Measurements from ENCODE around the gene SMLR1. TPM values are rescaled to one million over a fixed set of nuclear protein-coding genes. Genes with fewer than 3 reads are reported as not detected.

SMLR1 gene
- total and polyA plus RNA-seq, 4 donors = 20.8 to 65.2 (median 39.6) TPM

DNA sequence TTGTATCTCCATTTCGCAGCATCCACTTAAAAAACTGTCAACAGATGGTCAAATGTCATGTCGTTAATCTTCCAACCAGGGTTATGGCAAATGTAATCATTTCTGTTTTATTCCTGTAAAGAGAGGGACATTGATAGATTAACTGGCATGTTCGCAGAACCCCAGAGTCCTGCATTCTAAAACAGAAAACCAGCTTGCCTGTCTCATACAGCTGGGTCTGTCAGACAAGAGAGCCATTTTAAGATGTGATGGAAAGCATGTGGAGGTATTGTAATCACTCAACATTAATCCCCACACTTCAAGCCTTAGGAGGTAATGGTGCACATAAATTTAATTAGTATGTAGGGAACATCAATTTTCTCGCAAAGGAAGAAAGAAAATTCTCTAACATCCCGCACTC lies 4.4 kb downstream of the SMLR1 start:
- Histone ChIP-seq H3K36me3 (ENCODE audit: control insufficient read depth in 4 of 4, insufficient read depth in 3 of 4, low read depth in 1 of 4, low read length in 3 of 4) (peaks cover 3 to 17% (median 10%) of the 10 kb centered on the region in 4 donors), H3K4me3 (ENCODE audit: low read depth in 1 of 3, low read length in 3 of 3) (no peak overlapping the region), H3K9me3 (ENCODE audit: control insufficient read depth in 4 of 4, low read length in 3 of 4) (no peaks in the 10 kb centered on the region), H3K9ac (ENCODE audit: low read depth in 1 of 2, low read length in 2 of 2) (no peak overlapping the region), H3K27me3 (ENCODE audit: control insufficient read depth in 4 of 4, insufficient read depth in 4 of 4, low read length in 3 of 4) (no peaks in the 10 kb centered on the region), H3K27ac (ENCODE audit: low read depth in 1 of 2, low read length in 2 of 2) (no peak overlapping the region), H3K4me1 (ENCODE audit: control insufficient read depth in 4 of 4, insufficient read depth in 4 of 4, low read length in 3 of 4) (peaks cover 6 to 82% (median 57%) of the 10 kb centered on the region in 4 donors)
- 87% methylated on average over 5 of the region's 5 CpGs for WGBS
- TF ChIP-seq, protein P1, sequence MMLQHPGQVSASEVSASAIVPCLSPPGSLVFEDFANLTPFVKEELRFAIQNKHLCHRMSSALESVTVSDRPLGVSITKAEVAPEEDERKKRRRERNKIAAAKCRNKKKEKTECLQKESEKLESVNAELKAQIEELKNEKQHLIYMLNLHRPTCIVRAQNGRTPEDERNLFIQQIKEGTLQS (IDR thresholded peaks at IDR 0.05) = no peak
- TF ChIP-seq, protein P2, sequence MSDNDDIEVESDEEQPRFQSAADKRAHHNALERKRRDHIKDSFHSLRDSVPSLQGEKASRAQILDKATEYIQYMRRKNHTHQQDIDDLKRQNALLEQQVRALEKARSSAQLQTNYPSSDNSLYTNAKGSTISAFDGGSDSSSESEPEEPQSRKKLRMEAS (IDR thresholded peaks at IDR 0.05) = no peak
- TF ChIP-seq, protein P3, sequence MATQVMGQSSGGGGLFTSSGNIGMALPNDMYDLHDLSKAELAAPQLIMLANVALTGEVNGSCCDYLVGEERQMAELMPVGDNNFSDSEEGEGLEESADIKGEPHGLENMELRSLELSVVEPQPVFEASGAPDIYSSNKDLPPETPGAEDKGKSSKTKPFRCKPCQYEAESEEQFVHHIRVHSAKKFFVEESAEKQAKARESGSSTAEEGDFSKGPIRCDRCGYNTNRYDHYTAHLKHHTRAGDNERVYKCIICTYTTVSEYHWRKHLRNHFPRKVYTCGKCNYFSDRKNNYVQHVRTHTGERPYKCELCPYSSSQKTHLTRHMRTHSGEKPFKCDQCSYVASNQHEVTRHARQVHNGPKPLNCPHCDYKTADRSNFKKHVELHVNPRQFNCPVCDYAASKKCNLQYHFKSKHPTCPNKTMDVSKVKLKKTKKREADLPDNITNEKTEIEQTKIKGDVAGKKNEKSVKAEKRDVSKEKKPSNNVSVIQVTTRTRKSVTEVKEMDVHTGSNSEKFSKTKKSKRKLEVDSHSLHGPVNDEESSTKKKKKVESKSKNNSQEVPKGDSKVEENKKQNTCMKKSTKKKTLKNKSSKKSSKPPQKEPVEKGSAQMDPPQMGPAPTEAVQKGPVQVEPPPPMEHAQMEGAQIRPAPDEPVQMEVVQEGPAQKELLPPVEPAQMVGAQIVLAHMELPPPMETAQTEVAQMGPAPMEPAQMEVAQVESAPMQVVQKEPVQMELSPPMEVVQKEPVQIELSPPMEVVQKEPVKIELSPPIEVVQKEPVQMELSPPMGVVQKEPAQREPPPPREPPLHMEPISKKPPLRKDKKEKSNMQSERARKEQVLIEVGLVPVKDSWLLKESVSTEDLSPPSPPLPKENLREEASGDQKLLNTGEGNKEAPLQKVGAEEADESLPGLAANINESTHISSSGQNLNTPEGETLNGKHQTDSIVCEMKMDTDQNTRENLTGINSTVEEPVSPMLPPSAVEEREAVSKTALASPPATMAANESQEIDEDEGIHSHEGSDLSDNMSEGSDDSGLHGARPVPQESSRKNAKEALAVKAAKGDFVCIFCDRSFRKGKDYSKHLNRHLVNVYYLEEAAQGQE (IDR thresholded peaks at IDR 0.05) = no peak
- TF ChIP-seq EGR1 (IDR thresholded peaks at IDR 0.05; ENCODE audit: low read depth in 2 of 2) (no peak), FOXA1 (IDR thresholded peaks at IDR 0.05) (no peak), YY1 (IDR thresholded peaks at IDR 0.05) (no peak), GABPA (IDR thresholded peaks at IDR 0.05 in 1 of 2, conservative IDR thresholded peaks at IDR 0.05 in 1 of 2) (no peak), TAF1 (conservative IDR thresholded peaks at IDR 0.05) (no peak), NR2F2 (IDR thresholded peaks at IDR 0.05) (no peak), RXRA (IDR thresholded peaks at IDR 0.05) (no peak), RAD21 (IDR thresholded peaks at IDR 0.05) (no peak), FOXA2 (IDR thresholded peaks at IDR 0.05) (no peak)
- TF ChIP-seq, protein P4, sequence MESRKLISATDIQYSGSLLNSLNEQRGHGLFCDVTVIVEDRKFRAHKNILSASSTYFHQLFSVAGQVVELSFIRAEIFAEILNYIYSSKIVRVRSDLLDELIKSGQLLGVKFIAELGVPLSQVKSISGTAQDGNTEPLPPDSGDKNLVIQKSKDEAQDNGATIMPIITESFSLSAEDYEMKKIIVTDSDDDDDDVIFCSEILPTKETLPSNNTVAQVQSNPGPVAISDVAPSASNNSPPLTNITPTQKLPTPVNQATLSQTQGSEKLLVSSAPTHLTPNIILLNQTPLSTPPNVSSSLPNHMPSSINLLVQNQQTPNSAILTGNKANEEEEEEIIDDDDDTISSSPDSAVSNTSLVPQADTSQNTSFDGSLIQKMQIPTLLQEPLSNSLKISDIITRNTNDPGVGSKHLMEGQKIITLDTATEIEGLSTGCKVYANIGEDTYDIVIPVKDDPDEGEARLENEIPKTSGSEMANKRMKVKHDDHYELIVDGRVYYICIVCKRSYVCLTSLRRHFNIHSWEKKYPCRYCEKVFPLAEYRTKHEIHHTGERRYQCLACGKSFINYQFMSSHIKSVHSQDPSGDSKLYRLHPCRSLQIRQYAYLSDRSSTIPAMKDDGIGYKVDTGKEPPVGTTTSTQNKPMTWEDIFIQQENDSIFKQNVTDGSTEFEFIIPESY (IDR thresholded peaks at IDR 0.05) = no peak
- no peak for DNase-seq (ENCODE audit: low spot score)

DNA sequence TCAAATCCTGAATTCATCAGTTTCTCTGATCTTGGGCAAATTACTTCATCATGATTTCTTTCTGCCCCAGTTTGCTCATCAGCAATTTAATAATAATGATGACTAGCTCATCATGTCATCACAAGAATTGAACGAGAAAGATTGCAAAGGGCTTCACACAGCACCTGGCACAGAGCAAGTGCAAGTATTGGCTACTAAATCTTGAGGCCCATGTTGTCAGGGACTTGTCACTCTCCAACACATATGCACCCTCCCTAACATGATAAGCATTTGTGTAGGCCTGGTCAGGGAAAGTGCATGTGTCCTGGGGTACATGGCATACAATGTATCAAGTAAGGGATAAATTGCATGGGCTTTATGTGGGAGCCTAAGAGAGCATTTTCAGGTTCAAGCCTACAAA lies 6.4 kb downstream of the SMLR1 start:
- H3K36me3 ChIP-seq (ENCODE audit: control insufficient read depth in 4 of 4, insufficient read depth in 3 of 4, low read depth in 1 of 4, low read length in 3 of 4) = peaks cover 4 to 23% (median 13%) of the 10 kb centered on the region in 4 donors
- WGBS = 37% methylated on average over 1 of the region's 1 CpG
- no peak for DNase-seq (ENCODE audit: low spot score)
- H3K4me1 ChIP-seq (ENCODE audit: control insufficient read depth in 4 of 4, insufficient read depth in 4 of 4, low read length in 3 of 4) = peaks cover 8 to 94% (median 66%) of the 10 kb centered on the region in 4 donors
- H3K4me3 ChIP-seq (ENCODE audit: low read depth in 1 of 3, low read length in 3 of 3) = no peak overlapping the region
- H3K27ac ChIP-seq (ENCODE audit: low read depth in 1 of 2, low read length in 2 of 2) = no peak overlapping the region
- no peaks in the 10 kb centered on the region for H3K9me3 ChIP-seq (ENCODE audit: control insufficient read depth in 4 of 4, low read length in 3 of 4)
- H3K27me3 ChIP-seq (ENCODE audit: control insufficient read depth in 4 of 4, insufficient read depth in 4 of 4, low read length in 3 of 4) = no peaks in the 10 kb centered on the region
- no peak overlapping the region for H3K9ac ChIP-seq (ENCODE audit: low read depth in 1 of 2, low read length in 2 of 2)
- TF ChIP-seq, protein P4 (IDR thresholded peaks at IDR 0.05) = no peak
- TF ChIP-seq, protein P3 (IDR thresholded peaks at IDR 0.05) = no peak
- TF ChIP-seq JUND (IDR thresholded peaks at IDR 0.05) = no peak
- TF ChIP-seq RAD21 (IDR thresholded peaks at IDR 0.05) = no peak
- no peak for TF ChIP-seq YY1 (IDR thresholded peaks at IDR 0.05)
- TF ChIP-seq EGR1 (IDR thresholded peaks at IDR 0.05; ENCODE audit: low read depth in 2 of 2) = no peak
- TF ChIP-seq FOXA2 (IDR thresholded peaks at IDR 0.05) = no peak
- TF ChIP-seq TAF1 (conservative IDR thresholded peaks at IDR 0.05) = no peak
- no peak for TF ChIP-seq FOXA1 (IDR thresholded peaks at IDR 0.05)
- TF ChIP-seq HNF4G (IDR thresholded peaks at IDR 0.05) = no peak
- no peak for TF ChIP-seq SP1 (IDR thresholded peaks at IDR 0.05)
- no peak for TF ChIP-seq HNF4A (conservative IDR thresholded peaks at IDR 0.05)
- TF ChIP-seq NR2F2 (IDR thresholded peaks at IDR 0.05) = no peak
- TF ChIP-seq, protein P1 (IDR thresholded peaks at IDR 0.05) = no peak
- TF ChIP-seq GABPA (IDR thresholded peaks at IDR 0.05 in 1 of 2, conservative IDR thresholded peaks at IDR 0.05 in 1 of 2) = no peak

All from liver (tissue), 9 donors.